ENCODE measurements around the gene ZNF764.
"Not testable (repeated sequence)": the region's sequence is repeated elsewhere in the genome, so short reads cannot be mapped to it uniquely, and the experiment has no call there.

ZNF764 gene

DNA sequence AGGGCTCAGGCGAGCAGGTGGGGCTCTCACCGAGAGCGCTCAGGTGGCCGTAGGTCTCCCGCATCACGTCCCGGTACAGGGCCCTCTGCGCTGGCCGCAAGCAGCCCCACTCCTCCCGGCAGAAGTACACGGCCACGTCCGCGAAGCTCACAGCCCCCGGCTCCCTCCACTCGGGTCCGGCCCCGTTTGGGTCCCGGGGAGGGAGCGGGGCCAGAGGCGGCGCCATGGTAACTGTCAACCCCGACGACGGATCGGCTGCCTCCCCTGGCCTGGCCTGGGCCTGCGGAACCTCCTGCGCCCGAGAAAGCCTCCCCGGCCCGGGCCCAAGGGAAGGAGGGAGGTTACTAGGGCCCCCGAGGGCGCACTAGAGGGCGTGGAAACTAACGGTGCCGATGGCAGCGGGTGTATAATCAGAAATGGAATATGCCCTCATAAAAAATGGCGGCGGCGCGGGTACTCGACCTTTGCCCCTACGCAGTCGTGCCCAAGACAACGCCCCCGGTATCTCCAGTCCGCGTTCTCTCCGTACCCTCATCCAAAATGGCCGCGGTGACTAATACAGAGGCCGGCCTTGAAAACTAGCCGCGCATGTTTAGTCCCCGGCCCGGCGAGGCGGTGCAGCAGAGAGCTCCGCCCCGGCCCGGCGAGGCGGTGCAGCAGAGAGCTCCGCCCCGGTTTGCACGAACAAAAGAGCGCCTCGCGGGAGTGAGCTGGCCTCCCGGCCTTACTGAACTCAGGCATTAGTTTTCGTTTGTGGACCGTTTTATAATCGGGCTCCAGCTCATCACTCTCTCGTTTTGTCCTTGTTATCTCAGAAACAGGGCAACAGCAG, at the start of gene ZNF764:
Gene ZNF764 (minus strand): TSS at position 418 of the 832 bp plus-strand sequence. CDS start 192 bp downstream, at position 226.
- DNase-seq (ENCODE audit: low spot score): peak; percentile 99

DNA sequence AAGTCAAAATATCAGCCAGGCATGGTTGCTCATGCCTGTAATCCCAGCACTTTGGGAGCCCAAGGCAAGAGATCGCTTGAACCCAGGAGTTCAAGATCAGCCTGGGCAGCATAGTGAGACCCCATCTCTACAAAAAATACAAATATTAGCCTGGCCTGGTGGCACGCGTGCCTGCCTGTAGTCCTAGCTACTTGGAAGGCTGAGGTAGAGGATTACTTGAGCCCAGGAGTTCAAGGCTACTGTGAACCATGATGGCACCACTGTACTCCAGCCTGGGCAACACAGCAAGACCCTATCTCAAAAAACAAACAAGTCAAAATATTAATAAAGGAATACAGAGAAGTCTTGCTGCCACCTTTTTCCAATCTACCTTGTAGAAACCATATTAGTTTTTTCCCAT, 47.8 kb upstream of the ZNF764 start:
- DNase-seq (ENCODE audit: low spot score): no peak

DNA sequence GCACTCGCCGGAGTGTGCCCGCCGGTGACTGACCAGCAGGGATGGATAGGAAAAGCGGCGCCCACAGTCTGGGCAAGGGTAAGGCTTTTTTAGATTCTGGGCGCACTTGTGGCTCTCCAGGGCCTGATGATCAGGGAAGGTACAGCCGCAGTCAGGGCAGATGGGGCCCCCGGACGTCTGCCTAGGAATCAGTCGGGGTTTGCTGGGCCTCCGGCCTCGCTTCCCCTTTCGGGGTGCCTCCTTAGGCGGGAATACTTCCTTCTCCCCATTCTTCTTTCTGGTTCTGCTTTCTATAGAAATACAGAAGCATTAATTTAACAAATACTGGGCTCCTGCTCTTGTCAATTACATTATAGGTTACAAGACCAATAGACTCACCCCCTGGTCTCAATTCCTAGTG, 47.0 kb upstream of the ZNF764 start:
- peak; percentile 43 for DNase-seq (ENCODE audit: low spot score)

DNA sequence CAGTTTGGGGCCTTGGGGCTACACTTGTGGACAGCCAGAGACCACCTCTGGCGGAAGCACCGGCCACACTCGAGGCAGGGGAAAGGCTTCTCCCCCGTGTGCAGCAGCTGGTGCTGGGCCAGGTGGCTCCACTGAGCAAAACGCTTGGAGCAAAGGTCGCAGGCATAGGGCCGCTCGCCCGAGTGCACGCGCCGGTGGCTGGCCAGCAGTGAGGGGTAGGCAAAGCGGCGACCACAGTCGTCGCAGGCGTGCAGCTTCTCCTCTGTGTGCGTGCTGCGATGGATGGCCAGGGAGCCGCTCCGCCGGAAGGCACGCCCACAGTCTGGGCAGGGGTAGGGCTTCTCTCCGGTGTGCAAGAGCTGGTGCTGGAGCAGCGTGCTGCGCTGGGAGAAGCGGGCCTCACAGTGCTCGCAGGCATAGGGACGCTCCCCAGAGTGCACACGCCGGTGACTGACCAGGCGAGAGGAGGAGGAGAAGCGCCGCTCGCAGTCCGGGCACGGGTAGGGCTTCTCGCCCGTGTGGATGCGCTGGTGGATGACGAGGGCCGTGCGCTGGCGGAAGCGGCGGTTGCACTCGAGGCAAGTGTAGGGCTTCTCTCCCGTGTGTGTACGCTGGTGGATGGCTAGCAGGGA, 46.3 kb upstream of the ZNF764 start:
- no peak for DNase-seq (ENCODE audit: low spot score)

DNA sequence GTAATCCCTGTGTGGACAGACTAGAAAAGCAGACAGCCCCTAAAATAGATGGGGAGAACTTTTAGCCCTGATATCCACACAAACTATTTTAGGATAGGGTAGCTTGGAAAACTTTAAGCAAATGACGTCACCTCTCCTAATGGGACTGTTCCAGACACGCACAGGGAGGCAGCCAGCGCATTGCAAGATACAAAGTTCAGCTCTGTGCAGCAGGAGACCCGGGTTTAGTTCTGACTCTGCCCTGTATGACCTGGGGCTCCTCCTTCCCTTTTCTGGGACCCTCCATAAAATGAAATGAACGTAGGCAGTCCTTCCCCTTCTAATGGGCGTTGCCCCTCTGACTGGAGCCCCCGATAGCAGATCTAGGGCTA, 45.8 kb upstream of the ZNF764 start:
- no peak for DNase-seq (ENCODE audit: low spot score)

DNA sequence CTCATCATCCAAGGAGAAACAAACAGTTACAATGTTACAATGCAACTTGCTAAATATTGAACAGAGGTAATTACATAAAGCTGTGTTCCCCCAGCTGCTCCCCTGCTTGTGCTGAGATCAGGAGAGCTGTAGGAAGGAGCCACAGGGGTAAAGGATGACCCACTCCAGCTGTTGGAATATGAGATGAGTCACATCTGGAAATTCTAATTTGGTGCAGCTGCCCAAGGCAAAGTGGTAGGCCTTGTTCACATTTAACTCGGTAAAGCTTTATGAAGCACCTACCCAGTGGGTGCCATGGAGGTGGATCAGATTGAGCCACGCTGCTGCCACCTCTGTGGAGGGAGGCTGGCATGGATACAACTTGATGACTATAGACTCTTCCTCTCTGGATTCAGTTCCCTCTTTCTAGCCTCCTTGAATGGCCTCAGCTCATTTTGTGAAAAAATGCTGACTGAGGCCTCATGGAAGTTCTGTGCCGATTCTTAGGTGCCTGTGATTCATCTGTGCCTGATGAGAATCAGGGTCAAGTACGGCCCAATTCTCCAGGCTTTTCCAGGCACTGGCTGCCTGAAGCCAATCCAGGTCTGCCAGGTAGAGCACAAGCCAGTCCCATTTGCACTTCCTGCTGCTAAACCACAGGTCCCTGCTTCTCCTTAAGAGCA, 44.6 kb upstream of the ZNF764 start:
- peak; percentile 51 for DNase-seq (ENCODE audit: low spot score)

DNA sequence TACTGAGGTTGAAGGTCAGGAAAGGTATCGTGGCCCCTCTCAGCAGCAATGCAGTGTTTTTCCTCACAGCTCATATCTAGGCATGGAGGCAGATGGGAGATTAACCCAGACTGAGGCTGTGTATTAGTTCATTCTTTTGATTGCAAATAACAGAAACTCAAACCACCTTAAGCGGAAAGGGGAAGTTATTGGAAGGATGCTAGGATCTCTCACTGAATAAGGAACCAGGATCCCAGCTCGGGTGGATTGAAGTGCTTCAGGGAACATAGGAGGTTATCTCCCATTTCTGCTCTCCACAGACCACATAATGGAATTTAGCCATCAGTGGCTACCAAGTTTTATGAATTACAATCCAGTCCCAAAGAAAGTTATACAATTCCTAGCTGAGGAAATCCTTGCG, 43.8 kb upstream of the ZNF764 start:
- DNase-seq (ENCODE audit: low spot score): no peak

DNA sequence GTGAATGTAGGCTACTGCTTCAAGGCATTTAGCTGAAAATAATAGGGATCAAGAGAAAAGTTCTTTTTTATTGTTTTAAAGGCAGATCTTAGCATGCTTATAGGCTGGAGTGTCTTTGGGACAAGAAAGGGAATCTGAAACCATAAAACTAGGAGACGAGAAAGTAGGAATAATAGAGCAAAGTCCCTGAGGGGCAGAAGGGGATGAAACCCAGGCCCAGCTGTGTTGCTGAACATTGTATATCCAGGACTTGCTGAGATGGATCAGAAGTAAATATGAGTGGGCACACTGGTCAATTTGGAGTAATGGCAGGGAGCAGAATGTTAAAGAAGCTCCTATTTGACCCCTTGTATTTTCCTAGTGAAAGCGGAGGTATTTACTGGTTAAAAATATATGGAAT, 42.8 kb upstream of the ZNF764 start:
- no peak for DNase-seq (ENCODE audit: low spot score)

DNA sequence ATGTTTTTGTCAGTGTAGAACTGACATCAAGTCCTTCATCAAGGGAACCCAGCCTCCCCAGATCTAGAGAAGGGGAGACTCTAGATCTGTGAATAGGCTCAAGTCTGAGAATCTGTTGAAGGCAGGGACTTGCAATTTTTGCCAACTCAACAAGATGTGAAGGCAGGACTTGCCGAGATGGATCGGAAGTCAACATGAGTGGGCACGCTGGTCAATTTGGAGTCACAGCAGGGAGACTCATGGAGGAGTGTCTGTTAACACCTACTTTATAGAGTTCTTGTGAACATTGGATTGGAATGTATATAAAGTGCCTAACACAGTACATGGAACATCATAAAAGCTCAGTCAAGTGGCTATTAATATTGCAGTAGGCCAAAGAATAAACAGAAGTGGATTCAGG, 42.0 kb upstream of the ZNF764 start:
- no peak for DNase-seq (ENCODE audit: low spot score)

DNA sequence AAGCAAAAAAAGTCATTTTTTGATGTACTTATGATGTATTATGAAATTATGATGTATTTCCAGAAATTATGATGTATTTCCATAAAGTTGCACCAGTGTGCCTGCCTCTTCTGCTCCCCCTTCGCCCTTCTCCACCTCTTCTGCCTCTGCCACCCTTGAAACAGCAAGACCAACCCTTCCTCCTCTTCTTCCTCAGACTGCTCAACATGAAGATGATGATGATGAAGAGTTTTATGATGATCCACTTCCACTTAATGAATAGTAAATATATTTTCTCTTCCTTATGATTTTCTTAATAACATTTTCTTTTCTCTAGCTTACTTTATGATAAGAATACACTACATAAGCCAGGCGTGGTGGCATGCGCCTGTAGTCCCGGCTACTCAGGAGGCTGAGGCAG, 34.7 kb upstream of the ZNF764 start:
- DNase-seq (ENCODE audit: low spot score): no peak

DNA sequence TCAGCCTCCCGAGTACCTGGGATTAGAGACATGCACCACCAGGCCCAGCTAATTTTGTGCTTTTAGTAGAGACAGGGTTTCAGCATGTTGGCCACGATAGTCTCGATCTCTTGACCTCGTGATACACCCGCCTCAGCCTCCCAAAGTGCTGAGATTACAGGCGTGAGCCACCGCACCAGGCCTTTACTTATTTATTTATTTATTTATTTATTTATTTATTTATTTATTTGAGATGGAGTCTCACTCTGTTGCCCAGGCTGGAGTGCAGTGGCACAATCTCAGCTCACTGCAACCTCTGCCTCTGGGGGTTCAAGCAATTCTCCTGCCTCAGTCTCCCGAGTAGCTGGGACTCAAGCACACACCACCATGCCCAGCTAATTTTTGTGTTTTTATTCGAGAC, 32.7 kb upstream of the ZNF764 start:
- DNase-seq (ENCODE audit: low spot score): not testable (repeated sequence)

DNA sequence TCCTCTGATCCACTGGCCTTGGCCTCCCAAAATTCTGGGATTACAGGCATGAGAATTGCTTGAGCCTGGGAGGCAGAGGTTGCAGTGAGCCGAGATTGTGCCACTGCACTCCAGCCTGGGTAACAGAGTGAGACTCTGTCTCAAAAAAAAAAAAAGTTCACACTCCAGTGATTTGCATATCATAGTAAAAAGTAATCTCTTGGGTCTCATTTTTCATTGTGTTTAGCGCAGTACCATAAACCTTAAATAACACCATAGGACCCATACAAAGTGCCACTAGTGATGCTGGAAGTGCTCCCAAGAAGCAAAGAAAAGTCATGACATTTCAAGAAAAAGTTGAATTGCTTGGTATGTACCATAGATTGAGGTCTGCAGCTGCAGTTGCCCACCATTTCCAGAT, 31.4 kb upstream of the ZNF764 start:
- not testable (repeated sequence) for DNase-seq (ENCODE audit: low spot score)

DNA sequence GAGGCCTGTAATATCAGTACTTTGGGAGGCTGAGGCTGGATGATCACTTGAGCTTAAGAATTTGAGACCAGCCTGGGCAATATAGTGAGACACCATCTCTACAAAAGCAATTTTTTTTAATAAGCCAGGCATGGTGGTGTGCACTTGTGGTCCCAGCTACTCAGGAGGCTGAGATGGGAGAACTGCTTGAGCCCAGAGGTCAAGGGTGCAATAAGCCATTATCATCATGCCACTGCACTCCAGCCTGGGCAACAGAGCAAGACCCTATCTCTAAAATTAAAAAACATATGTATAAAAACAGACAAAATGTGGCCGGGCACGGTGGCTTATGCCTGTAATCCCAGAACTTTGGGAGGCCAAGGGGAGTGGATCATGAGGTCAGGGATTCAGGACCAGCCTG, 30.5 kb upstream of the ZNF764 start:
- DNase-seq (ENCODE audit: low spot score): no peak

DNA sequence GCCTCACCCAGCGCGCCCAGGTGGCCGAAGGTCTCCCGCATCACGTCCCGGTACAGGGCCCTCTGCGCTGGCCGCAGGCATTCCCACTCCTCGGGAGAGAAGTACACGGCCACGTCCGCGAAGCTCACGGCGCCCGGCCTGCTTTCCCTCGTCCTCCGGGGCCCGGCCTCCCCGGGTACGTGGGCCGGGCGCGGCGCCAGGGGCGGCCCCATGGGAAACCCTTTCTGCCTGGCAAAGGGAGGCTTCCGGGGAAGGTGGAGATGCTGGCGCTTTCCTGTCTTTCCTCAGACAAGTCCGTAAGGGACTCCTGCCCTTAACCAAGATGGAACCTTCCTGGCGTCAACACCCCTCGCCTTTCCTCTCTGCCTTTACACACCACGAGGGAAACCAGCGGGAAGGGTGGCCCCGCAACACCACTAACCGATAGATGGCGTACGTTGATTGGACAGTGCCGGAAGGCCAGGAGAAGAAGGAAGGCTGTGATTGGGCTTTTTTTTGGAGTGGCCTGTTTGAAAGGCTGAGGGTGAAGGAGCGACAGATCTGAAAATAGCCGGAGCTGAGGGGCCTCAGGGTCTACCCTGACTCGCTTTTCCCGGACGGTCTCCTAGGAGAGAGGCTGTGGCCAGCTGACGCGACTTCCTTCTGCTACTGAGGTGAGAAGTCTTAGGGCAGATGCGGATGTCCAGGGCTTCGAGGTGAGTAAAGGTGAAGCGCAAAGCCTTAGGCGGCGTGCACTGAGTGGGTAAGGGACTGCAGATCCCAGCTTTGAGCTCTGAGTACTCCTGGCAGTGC, 27.4 kb upstream of the ZNF764 start, which contains the start of gene ZNF785:
Gene ZNF785 (minus strand): TSS at position 298 of the 792 bp plus-strand sequence. CDS start 86 bp downstream, at position 212.
- DNase-seq (ENCODE audit: low spot score): peak; percentile 99

DNA sequence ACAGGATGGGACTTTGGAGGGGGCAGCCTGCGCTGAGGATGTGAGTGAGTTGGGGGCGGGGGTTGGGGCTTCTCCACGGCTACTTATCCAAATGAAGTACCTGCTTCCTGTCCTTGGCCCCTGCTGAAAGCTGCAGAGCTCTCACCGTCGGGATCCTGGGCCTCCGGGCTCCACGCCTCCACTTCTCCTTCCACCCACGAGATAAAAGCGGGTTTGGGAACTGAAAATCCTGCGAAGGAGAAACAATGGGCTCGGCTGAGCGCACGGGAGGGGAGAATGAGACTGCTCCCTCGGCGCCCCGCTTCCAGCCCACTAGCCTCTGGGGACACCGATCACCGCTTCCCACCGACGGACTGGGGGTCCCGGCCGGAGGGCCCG, 26.8 kb upstream of the ZNF764 start:
- peak; percentile 23 for DNase-seq (ENCODE audit: low spot score)

DNA sequence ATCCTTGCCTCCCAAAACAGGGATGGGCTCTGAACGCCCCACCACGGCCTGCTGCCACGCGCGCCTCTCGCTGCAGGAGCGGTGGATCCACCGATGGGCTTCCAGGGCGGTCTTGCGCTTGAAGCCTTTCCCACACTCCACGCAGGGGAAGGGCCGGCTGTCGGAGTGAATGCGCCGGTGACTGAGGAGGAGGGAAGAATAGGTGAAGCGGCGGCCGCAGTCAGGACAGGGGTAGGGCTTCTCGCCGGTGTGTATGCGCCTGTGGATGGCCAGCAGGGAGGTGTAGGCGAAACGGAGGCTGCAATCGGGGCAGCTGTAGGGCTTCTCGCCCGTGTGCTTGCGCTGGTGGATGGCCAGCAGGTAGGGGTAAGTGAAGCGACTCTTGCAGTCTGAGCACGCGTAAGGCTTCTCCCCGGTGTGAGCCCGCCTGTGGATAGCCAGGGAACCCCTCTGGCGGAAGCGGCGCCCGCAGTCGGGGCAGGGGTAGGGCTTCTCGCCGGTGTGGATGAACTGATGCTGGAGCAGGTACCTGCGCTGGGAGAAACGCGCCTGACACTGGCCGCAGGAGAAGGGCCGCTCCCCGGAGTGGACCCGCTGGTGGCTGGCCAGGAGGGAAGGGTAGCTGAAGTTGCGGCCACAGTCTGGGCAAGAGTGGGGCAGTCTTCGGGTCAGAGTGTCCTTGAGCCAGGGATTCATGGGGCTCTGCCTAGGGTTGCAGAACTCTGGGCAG, 24.6 kb upstream of the ZNF764 start:
- no peak for DNase-seq (ENCODE audit: low spot score)

DNA sequence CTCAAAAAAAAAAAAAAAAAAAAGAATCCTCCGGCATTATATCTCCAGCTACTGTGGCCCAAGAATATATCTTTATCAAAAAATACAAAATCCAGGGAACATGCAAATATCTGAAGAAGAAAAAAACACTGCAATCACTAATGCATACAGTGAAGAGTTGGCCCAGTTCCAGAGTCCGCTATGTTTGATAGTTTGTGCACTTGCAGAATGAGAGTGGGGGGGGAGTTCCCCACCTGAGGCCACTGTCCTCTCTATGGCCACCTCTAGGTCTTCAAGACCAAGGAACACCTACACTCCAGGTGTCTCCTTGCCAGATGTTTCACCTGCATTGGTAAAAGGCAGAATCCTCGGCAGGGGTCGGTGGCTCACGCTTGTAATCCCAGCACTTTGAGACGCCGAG, 23.3 kb upstream of the ZNF764 start:
- DNase-seq (ENCODE audit: low spot score): no peak

DNA sequence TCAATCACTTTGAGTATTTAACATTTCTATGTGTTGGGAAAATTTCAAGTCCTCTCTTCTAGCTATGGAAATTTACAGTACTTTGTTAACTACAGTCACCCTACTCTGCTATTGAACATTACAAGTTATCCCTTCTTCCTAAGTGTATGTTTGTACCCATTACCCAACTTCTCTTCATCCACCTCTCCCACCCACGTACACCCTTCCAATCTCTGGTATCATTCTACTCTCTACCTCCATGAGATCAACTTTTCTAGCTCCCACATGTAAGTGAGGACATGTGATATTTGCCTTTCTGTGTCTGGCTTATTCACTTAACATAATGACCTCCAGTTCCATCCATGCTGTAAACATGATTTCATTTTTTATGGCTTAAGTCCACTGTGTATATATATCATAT, 16.5 kb upstream of the ZNF764 start:
- no peak for DNase-seq (ENCODE audit: low spot score)

DNA sequence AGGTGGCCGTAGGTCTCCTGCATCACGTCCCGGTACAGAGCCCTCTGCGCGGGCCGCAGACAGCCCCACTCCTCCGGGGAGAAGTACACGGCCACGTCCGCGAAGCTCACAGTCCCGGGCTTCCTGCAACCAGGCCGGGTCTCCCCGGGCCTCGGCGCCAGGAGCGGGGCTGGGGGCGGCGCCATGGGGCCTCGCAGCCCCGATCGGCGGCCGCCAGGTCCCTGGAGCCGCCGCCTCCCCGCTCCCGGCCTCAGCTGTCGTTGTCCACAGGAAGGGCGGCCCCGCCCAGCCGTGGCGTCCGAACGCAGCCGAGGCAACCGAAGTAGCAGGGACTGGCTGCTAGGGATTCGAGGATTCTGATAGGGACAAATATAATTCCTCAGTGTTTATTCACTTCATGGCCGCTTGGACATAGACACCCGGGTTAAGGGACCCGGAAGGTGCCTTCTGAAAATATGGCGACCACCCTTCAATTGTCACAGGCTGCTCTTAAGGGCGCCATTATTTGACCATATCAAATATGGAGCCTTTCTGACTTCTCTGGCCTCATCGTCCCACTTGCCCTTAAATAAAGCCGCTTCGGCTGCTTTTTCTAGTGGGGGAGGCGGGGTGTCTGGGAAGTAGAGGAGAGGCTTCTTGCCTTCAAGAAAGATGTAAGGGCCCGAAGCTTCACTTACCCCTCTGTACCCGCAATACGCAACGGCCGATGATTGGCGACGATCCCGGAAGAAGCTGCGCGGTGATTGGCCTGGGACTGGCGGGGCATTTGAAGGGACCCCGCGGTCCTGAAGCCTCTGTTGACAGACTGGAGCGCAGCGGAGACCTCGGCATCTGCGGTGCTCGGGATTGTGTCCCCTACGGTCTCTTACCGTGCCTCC, 13.5 kb upstream of the ZNF764 start, which contains the start of gene ZNF688:
Gene ZNF688 (minus strand): TSS at position 270 of the 878 bp plus-strand sequence. CDS start 85 bp downstream, at position 185.
- peak; percentile 99 for DNase-seq (ENCODE audit: low spot score)
